Measurements from ENCODE around the gene ATXN1.

DNA sequence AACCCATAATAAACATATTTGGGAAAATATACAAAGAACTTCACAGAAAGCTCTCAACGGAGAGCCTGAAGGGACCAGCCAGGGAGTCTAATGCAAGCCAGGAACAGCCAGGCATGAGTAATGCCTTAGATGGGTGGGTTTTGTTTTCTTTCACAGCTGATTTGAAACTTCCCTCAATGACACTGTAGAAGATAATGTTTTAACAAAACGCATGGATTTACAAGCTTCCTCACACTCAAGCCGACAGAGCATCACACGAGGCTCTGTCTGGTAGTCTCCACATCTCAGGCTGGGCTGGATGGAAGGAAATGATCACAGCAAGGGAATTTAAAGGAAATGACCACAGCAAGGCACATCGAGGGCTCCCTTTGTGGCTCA, 409.0 kb downstream of the ATXN1 start:
- TF ChIP-seq, protein P1, sequence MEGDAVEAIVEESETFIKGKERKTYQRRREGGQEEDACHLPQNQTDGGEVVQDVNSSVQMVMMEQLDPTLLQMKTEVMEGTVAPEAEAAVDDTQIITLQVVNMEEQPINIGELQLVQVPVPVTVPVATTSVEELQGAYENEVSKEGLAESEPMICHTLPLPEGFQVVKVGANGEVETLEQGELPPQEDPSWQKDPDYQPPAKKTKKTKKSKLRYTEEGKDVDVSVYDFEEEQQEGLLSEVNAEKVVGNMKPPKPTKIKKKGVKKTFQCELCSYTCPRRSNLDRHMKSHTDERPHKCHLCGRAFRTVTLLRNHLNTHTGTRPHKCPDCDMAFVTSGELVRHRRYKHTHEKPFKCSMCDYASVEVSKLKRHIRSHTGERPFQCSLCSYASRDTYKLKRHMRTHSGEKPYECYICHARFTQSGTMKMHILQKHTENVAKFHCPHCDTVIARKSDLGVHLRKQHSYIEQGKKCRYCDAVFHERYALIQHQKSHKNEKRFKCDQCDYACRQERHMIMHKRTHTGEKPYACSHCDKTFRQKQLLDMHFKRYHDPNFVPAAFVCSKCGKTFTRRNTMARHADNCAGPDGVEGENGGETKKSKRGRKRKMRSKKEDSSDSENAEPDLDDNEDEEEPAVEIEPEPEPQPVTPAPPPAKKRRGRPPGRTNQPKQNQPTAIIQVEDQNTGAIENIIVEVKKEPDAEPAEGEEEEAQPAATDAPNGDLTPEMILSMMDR (IDR thresholded peaks at IDR 0.05), result no peak
- no peak for TF ChIP-seq TEAD4 (CRISPR knock-in tag; IDR thresholded peaks at IDR 0.05)
- TF ChIP-seq E2F4 (CRISPR knock-in tag; IDR thresholded peaks at IDR 0.05; ENCODE audit: borderline replicate concordance, low read depth), result no peak
- TF ChIP-seq TP53 (CRISPR knock-in tag; IDR thresholded peaks at IDR 0.05), result no peak
- TF ChIP-seq FOXK1 (CRISPR knock-in tag; IDR thresholded peaks at IDR 0.05), result no peak
- TF ChIP-seq KAT7 (CRISPR knock-in tag; IDR thresholded peaks at IDR 0.05; ENCODE audit: borderline replicate concordance), result no peak
- TF ChIP-seq ETV6 (CRISPR knock-in tag; IDR thresholded peaks at IDR 0.05), result no peak
- TF ChIP-seq MAX (CRISPR knock-in tag; IDR thresholded peaks at IDR 0.05), result no peak

All from WTC11 (cell line).